Measurements from ENCODE around the gene MSL2. TPM values are rescaled to one million over a fixed set of nuclear protein-coding genes. Genes with fewer than 3 reads are reported as not detected.
"Not testable (repeated sequence)": the region's sequence is repeated elsewhere in the genome, so short reads cannot be mapped to it uniquely, and the experiment has no call there.

MSL2 gene
- polyA plus RNA-seq, 1 donor (not counting 4 experiments of a cell fraction or from before 2014, with no cell fraction given), result 9.5 TPM

GRCh38 chr3:136198462-136199078, 2.4 kb upstream of the MSL2 start:
- dilution Hi-C loops (cut with MboI; ENCODE audit: extremely low pct_ligation_motif_present, low sequenced_read_pairs), result loop anchor here (25.0 kb wide), 1 partner anchor 139 kb away; no protein-coding TSS in a partner anchor
- not testable (repeated sequence) for DNase-seq (ENCODE audit: low read depth, low spot score); H3K9ac ChIP-seq (ENCODE audit: control insufficient read depth, extremely low read depth, insufficient read depth, low read length); H3K9me1 ChIP-seq (ENCODE audit: control insufficient read depth, extremely low read depth, insufficient read depth, low read length); H4K20me1 ChIP-seq (ENCODE audit: control insufficient read depth, extremely low read depth, insufficient read depth, low read length); H3K4me2 ChIP-seq (ENCODE audit: control insufficient read depth, extremely low read depth, insufficient read depth, low read depth, low read length); H3K36me3 ChIP-seq (ENCODE audit: control insufficient read depth in 2 of 2, extremely low read depth in 1 of 2, insufficient read depth in 2 of 2, low read length in 2 of 2); H3K27me3 ChIP-seq (ENCODE audit: control insufficient read depth, extremely low read depth, insufficient read depth, low read length); H3K9me3 ChIP-seq (ENCODE audit: control insufficient read depth, low read depth, low read length); H2AFZ ChIP-seq (ENCODE audit: control insufficient read depth, low read length); FAIRE-seq; H3K27ac ChIP-seq (ENCODE audit: control insufficient read depth, insufficient read depth, low read length); H3K4me3 ChIP-seq (ENCODE audit: control insufficient read depth in 2 of 3, extremely low read depth in 1 of 3, insufficient read depth in 2 of 3, low read depth in 1 of 3, low read length in 3 of 3)
- Histone ChIP-seq H3K79me2 (ENCODE audit: control insufficient read depth, insufficient read depth, low read length) (peaks cover 21% of the 10 kb centered on the region), H3K4me1 (ENCODE audit: control insufficient read depth, extremely low read depth, insufficient read depth, low read length) (peaks cover 12% of the 10 kb centered on the region)

GRCh38 chr3:136197159-136197793, 1.1 kb upstream of the MSL2 start:
- peaks cover 15% of the 10 kb centered on the region for H4K20me1 ChIP-seq (ENCODE audit: control insufficient read depth, extremely low read depth, insufficient read depth, low read length)
- peak overlapping the region; percentile 93 for H3K27ac ChIP-seq (ENCODE audit: control insufficient read depth, insufficient read depth, low read length)
- H3K9me1 ChIP-seq (ENCODE audit: control insufficient read depth, extremely low read depth, insufficient read depth, low read length), result no peaks in the 10 kb centered on the region
- H3K9me3 ChIP-seq (ENCODE audit: control insufficient read depth, low read depth, low read length), result no peaks in the 10 kb centered on the region
- H3K4me3 ChIP-seq (ENCODE audit: control insufficient read depth in 2 of 3, extremely low read depth in 1 of 3, insufficient read depth in 2 of 3, low read depth in 1 of 3, low read length in 3 of 3), result peak overlapping the region; percentile 79 to 95 (median 93)
- H3K79me2 ChIP-seq (ENCODE audit: control insufficient read depth, insufficient read depth, low read length), result peaks cover 34% of the 10 kb centered on the region
- TF ChIP-seq EZH2 (IDR thresholded peaks at IDR 0.05; ENCODE audit: low read length) (no peak), CTCF (optimal IDR thresholded peaks at IDR 0.05 in 1 of 3, IDR thresholded peaks at IDR 0.05 in 1 of 3, conservative IDR thresholded peaks at IDR 0.05 in 1 of 3; ENCODE audit: extremely low read depth in 1 of 3, insufficient read depth in 2 of 3, low read length in 3 of 3) (no peak)
- no peaks in the 10 kb centered on the region for H3K27me3 ChIP-seq (ENCODE audit: control insufficient read depth, extremely low read depth, insufficient read depth, low read length)
- no peaks in the 10 kb centered on the region for H3K36me3 ChIP-seq (ENCODE audit: control insufficient read depth in 2 of 2, extremely low read depth in 1 of 2, insufficient read depth in 2 of 2, low read length in 2 of 2)
- DNase-seq (ENCODE audit: low read depth, low spot score) (no peak), FAIRE-seq (no peak)
- H2AFZ ChIP-seq (ENCODE audit: control insufficient read depth, low read length), result peak overlapping the region; percentile 95
- peaks cover 12% of the 10 kb centered on the region for H3K4me1 ChIP-seq (ENCODE audit: control insufficient read depth, extremely low read depth, insufficient read depth, low read length)
- H3K4me2 ChIP-seq (ENCODE audit: control insufficient read depth, extremely low read depth, insufficient read depth, low read depth, low read length), result peak overlapping the region; percentile 81
- peak overlapping the region; percentile 95 for H3K9ac ChIP-seq (ENCODE audit: control insufficient read depth, extremely low read depth, insufficient read depth, low read length)
- dilution Hi-C loops (cut with MboI; ENCODE audit: extremely low pct_ligation_motif_present, low sequenced_read_pairs), result loop anchor here (25.0 kb wide), 1 partner anchor 140 kb away; no protein-coding TSS in a partner anchor

Data from keratinocyte (primary cell).